ENCODE data around the gene HS3ST3A1.

GRCh38 chr17:13490906-13491482 is 110.7 kb downstream of the HS3ST3A1 start:
- TF ChIP-seq MAX (IDR thresholded peaks at IDR 0.05) (no peak), JUND (IDR thresholded peaks at IDR 0.05) (no peak), CTCF (IDR thresholded peaks at IDR 0.05 in 2 of 3, conservative IDR thresholded peaks at IDR 0.05 in 1 of 3; ENCODE audit: borderline replicate concordance in 1 of 3, insufficient read depth in 1 of 3, low read depth in 2 of 3, low read length in 2 of 3) (no peak), RAD21 (IDR thresholded peaks at IDR 0.05; ENCODE audit: low read depth) (no peak), ATF3 (IDR thresholded peaks at IDR 0.05) (no peak), POLR2AphosphoS5 (IDR thresholded peaks at IDR 0.05; ENCODE audit: low read depth, low read length) (no peak), ZNF274 (IDR thresholded peaks at IDR 0.05; ENCODE audit: low read depth, low read length) (no peak)
